ENCODE measurements around the gene DIPK1A. TPM values are rescaled to one million over a fixed set of nuclear protein-coding genes. Genes with fewer than 3 reads are reported as not detected.

Gene DIPK1A
- total RNA-seq, 1 experiment from 2014 or later, result 3.8 TPM

DNA sequence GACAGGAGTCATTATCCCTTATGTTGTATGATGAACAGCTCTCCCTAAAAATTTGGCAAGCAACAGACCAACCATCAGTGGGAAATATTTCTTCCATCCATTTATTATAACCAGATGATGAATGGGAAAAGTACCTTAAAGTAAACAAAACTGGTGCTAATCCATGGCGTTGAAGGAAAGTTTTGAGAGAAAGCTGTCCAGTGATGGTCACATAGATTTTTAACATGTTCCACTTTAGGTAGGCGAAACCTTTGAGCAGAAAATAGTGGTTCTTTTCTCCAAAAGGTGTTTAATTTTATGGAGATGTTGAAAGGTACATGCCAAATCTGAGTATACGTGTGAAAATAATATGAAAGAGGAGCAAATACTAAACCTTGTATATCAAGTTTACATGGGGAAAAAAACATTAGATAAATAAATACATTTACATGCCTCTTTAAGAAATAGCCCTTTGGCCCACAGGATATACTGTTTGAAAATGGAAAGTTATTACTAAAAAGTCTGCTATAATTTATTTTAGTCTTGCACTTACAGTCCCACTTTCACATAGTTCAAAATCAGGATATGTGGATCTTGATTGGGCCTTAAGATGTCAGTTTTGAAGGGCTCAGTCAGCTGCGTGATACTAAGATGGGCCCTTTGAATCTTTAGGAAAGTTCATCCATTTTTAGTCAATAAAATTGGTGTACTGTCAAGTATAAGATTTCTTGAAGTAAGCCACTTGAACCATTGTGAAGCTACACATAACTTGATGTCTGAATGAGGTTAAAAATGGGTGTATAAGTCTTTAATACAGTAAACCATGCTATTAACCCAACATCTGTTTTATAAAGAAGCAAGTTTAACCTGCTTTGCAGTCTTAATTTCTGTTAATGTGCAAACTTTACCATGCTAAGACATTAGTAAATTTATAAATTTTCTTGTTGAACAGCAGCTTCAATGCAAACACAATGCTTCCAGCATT is 118.9 kb downstream of the DIPK1A start:
- Mint-ChIP-seq H3K4me1 (peaks cover 4 to 7% of the 10 kb centered on the region in 2 experiments; a peak in 3 of 4 replicates), H3K27ac (no peak overlapping the region), H3K36me3 (ENCODE audit: insufficient read depth in 1 of 3, low read depth in 3 of 3) (peaks cover 52 to 71% (median 66%) of the 10 kb centered on the region in 3 experiments), H3K9me3 (no peaks in the 10 kb centered on the region), H3K27me3 (ENCODE audit: low read depth) (no peaks in the 10 kb centered on the region), H3K4me3 (no peak overlapping the region; a peak in 1 of 5 replicates)
- Histone ChIP-seq H2BK120ac (ENCODE audit: low read depth, low read length, poor library complexity, severe bottlenecking) (no peak overlapping the region), H3K23ac (ENCODE audit: insufficient read length, low read depth, low read length) (no peak overlapping the region), H2BK12ac (ENCODE audit: insufficient read length, low read depth, low read length) (no peak overlapping the region), H3T11ph (ENCODE audit: low read length) (no peak overlapping the region), H3K18ac (ENCODE audit: insufficient read length, low read depth, low read length) (no peak overlapping the region), H4K91ac (ENCODE audit: insufficient read length, low read depth, low read length) (no peak overlapping the region), H3K4me1 (ENCODE audit: insufficient read depth, low read length) (no peaks in the 10 kb centered on the region), H3K9me3 (ENCODE audit: control insufficient read depth, low read depth, low read length) (no peaks in the 10 kb centered on the region), H3K79me1 (ENCODE audit: insufficient read depth, low read depth, low read length, poor library complexity, severe bottlenecking) (no peaks in the 10 kb centered on the region), H3K27me3 (ENCODE audit: insufficient read depth, low read length) (no peaks in the 10 kb centered on the region), H4K20me1 (ENCODE audit: control insufficient read depth, insufficient read depth, insufficient read length) (no peaks in the 10 kb centered on the region), H4K5ac (ENCODE audit: insufficient read length, low read depth, low read length) (no peak overlapping the region), H3K56ac (ENCODE audit: insufficient read length, low read depth, low read length) (no peak overlapping the region), H3K9ac (ENCODE audit: extremely low read depth, insufficient read length, low read length) (no peak overlapping the region), H4K8ac (replicated peaks; ENCODE audit: insufficient read length, low read depth, low read length) (no peak overlapping the region), H2BK20ac (ENCODE audit: low read depth, low read length, poor library complexity, severe bottlenecking) (no peak overlapping the region), H3K4ac (ENCODE audit: low read depth, low read length) (no peak overlapping the region), H3K27ac (ENCODE audit: insufficient read length, low read depth, low read length) (no peak overlapping the region), H2AK5ac (ENCODE audit: insufficient read length, low read length) (no peak overlapping the region), H3K23me2 (ENCODE audit: insufficient read length, low read depth, low read length, poor library complexity, severe bottlenecking) (no peaks in the 10 kb centered on the region), H3K79me2 (ENCODE audit: insufficient read depth, low read length) (peaks cover 2% of the 10 kb centered on the region; the same call in 1 of the 2 replicates), H3K4me2 (ENCODE audit: insufficient read depth, insufficient read length, low read length) (no peak overlapping the region), H3K14ac (ENCODE audit: insufficient read depth, low read length) (no peak overlapping the region), H2BK5ac (ENCODE audit: insufficient read length, low read length) (no peak overlapping the region), H2AFZ (ENCODE audit: low read length) (no peak overlapping the region), H2BK15ac (ENCODE audit: low read depth, low read length) (no peak overlapping the region)
- DNase-seq, result no peak
- WGBS (ENCODE audit: extremely low coverage, insufficient read length, low lambda C conversion rate), result no CpG with 5 or more reads among the region's 4 CpGs
- TF ChIP-seq, protein P1, sequence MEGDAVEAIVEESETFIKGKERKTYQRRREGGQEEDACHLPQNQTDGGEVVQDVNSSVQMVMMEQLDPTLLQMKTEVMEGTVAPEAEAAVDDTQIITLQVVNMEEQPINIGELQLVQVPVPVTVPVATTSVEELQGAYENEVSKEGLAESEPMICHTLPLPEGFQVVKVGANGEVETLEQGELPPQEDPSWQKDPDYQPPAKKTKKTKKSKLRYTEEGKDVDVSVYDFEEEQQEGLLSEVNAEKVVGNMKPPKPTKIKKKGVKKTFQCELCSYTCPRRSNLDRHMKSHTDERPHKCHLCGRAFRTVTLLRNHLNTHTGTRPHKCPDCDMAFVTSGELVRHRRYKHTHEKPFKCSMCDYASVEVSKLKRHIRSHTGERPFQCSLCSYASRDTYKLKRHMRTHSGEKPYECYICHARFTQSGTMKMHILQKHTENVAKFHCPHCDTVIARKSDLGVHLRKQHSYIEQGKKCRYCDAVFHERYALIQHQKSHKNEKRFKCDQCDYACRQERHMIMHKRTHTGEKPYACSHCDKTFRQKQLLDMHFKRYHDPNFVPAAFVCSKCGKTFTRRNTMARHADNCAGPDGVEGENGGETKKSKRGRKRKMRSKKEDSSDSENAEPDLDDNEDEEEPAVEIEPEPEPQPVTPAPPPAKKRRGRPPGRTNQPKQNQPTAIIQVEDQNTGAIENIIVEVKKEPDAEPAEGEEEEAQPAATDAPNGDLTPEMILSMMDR (conservative IDR thresholded peaks at IDR 0.05), result no peak

All from H9 (cell line).